Cardiac muscle cell (in vitro differentiated cells and primary cell): Measurements from ENCODE around the gene RDH13. TPM values are rescaled to one million over a fixed set of nuclear protein-coding genes. Genes with fewer than 3 reads are reported as not detected.
"Not testable (repeated sequence)": the region's sequence is repeated elsewhere in the genome, so short reads cannot be mapped to it uniquely, and the experiment has no call there.

Source experiments
- DNase-seq, 2 donors: peaks; one replicate each; pipeline versions ENCODE4 v3.0.0 to v3.0.0-alpha.2; 2010 to 2017; ENCODE audit warnings: low read depth in 1 of 2, low spot score in 1 of 2
- H3K27ac ChIP-seq: fragments of 200-600 bp; sonication (generic); 2 replicates; pipeline ENCODE4 v1.5.1; 2016
- H3K27me3 ChIP-seq: fragments of 200-600 bp; sonication (generic); 2 replicates; pipeline ENCODE4 v1.6.0; 2016; ENCODE audit warnings: control low read depth
- H3K36me3 ChIP-seq: fragments of 200-600 bp; sonication (generic); 2 replicates; pipeline ENCODE4 v1.5.1; 2016; ENCODE audit warnings: control low read depth
- H3K4me1 ChIP-seq: fragments of 200-600 bp; sonication (generic); 2 replicates; pipeline ENCODE4 v1.8.1; 2017; ENCODE audit warnings: low read depth, mild to moderate bottlenecking, mixed run types
- H3K4me3 ChIP-seq: fragments of 200-600 bp; sonication (generic); 2 replicates; pipeline ENCODE4 v1.5.1; 2016; ENCODE audit warnings: mild to moderate bottlenecking
- H3K9me3 ChIP-seq: fragments of 200-600 bp; sonication (generic); 2 replicates; pipeline ENCODE4 v1.5.1; 2017; ENCODE audit warnings: low read depth, mild to moderate bottlenecking, control low read depth
- CTCF ChIP-seq: IDR thresholded peaks from 2 replicates; pipeline ENCODE4 v1.5.1; 2012; ENCODE audit warnings: low read depth, mild to moderate bottlenecking, low read length
- polyA plus RNA-seq: library from polyadenylated mRNA; unstranded; fragments of >200 nt; fragmentation: Nextera tagmentation; extraction: Ambion mirVana; gene quantifications from 2 replicates; pipeline ENCODE4 v1.2.1, GENCODE V29; 2016
- total RNA-seq: library from RNA; depleted of rRNA; stranded (reverse); fragments of >200 nt; gene quantifications from 2 replicates; pipeline ENCODE4 v1.2.3, GENCODE V29; 2016

RDH13 gene
- total and polyA plus RNA-seq, 2 experiments from 2014 or later, result 23.7 to 41.0 TPM

GRCh38 chr19:55032170-55032800 lies 30.7 kb downstream of the RDH13 start:
- no peak for DNase-seq
- TF ChIP-seq CTCF, result no peak
- no peak overlapping the region for H3K4me3 ChIP-seq
- no peaks in the 10 kb centered on the region for H3K9me3 ChIP-seq
- no peaks in the 10 kb centered on the region for H3K36me3 ChIP-seq
- no peaks in the 10 kb centered on the region for H3K4me1 ChIP-seq
- H3K27me3 ChIP-seq, result no peaks in the 10 kb centered on the region
- H3K27ac ChIP-seq, result no peak overlapping the region

- H3K27me3 ChIP-seq, result no peaks in the 10 kb centered on the region
- H3K4me1 ChIP-seq, result no peaks in the 10 kb centered on the region
- no peak overlapping the region for H3K4me3 ChIP-seq
- no peaks in the 10 kb centered on the region for H3K9me3 ChIP-seq
- no peak overlapping the region for H3K27ac ChIP-seq
- DNase-seq, result no peak
- H3K36me3 ChIP-seq, result no peaks in the 10 kb centered on the region
- TF ChIP-seq CTCF, result no peak
Measured at GRCh38 chr19:55031178-55031577, 31.8 kb downstream of the RDH13 start.

- no peak for DNase-seq
Measured at GRCh38 chr19:55028757-55029156, 34.2 kb downstream of the RDH13 start.

GRCh38 chr19:55027472-55028337 lies 35.2 kb downstream of the RDH13 start:
- no peaks in the 10 kb centered on the region for H3K9me3 ChIP-seq
- DNase-seq, result no peak
- H3K4me3 ChIP-seq, result no peak overlapping the region
- no peaks in the 10 kb centered on the region for H3K27me3 ChIP-seq
- no peaks in the 10 kb centered on the region for H3K4me1 ChIP-seq
- H3K36me3 ChIP-seq, result no peaks in the 10 kb centered on the region
- TF ChIP-seq CTCF, result no peak
- no peak overlapping the region for H3K27ac ChIP-seq

More at GRCh38 chr19:55028757-55029156, 34.2 kb downstream of the RDH13 start:
- no peaks in the 10 kb centered on the region for H3K27me3 ChIP-seq
- no peaks in the 10 kb centered on the region for H3K36me3 ChIP-seq
- H3K4me1 ChIP-seq, result no peaks in the 10 kb centered on the region
- H3K4me3 ChIP-seq, result no peak overlapping the region
- TF ChIP-seq CTCF, result no peak
- no peak overlapping the region for H3K27ac ChIP-seq
- H3K9me3 ChIP-seq, result no peaks in the 10 kb centered on the region

GRCh38 chr19:55027140-55027471 lies 35.8 kb downstream of the RDH13 start:
- H3K4me3 ChIP-seq, H3K4me1 ChIP-seq, H3K9me3 ChIP-seq, H3K36me3 ChIP-seq, H3K27ac ChIP-seq, DNase-seq, H3K27me3 ChIP-seq: not testable (repeated sequence)

- no peaks in the 10 kb centered on the region for H3K9me3 ChIP-seq
- no peaks in the 10 kb centered on the region for H3K36me3 ChIP-seq
- H3K4me1 ChIP-seq, result no peaks in the 10 kb centered on the region
- H3K4me3 ChIP-seq, result no peak overlapping the region
- no peak for TF ChIP-seq CTCF
- no peak for DNase-seq
- no peaks in the 10 kb centered on the region for H3K27me3 ChIP-seq
- no peak overlapping the region for H3K27ac ChIP-seq
Measured at GRCh38 chr19:55024111-55024510, 38.8 kb downstream of the RDH13 start.

GRCh38 chr19:55020351-55020750 lies 42.6 kb downstream of the RDH13 start:
- not testable (repeated sequence) for H3K36me3 ChIP-seq, DNase-seq, H3K27ac ChIP-seq, H3K4me1 ChIP-seq, H3K4me3 ChIP-seq, H3K27me3 ChIP-seq, H3K9me3 ChIP-seq
